Liver (tissue), 9 donors: ENCODE data around the gene NLRP9. TPM values are rescaled to one million over a fixed set of nuclear protein-coding genes. Genes with fewer than 3 reads are reported as not detected.

Experiments
- DNase-seq: peaks from one replicate; pipeline ENCODE4 v3.0.0-alpha.2; 2017; ENCODE audit warnings: low spot score
- H3K27ac ChIP-seq, 2 donors: one replicate each; pipeline ENCODE4 v1.7.0; 2013; ENCODE audit warnings: inconsistent platforms in 2 of 2, low read length in 2 of 2, control low read depth in 1 of 2, low read depth in 1 of 2, mild to moderate bottlenecking in 1 of 2
- H3K27me3 ChIP-seq, 4 donors: one replicate each; pipeline versions ENCODE4 v1.6.1 to v1.7.0; 2013; ENCODE audit warnings: low read length in 3 of 4, inconsistent platforms in 1 of 4, mild to moderate bottlenecking in 1 of 4, moderate library complexity in 1 of 4; ENCODE audit not compliant: control insufficient read depth in 4 of 4, insufficient read depth in 4 of 4
- H3K36me3 ChIP-seq, 4 donors: one replicate each; pipeline versions ENCODE4 v1.6.1 to v1.7.0; 2013; ENCODE audit warnings: low read length in 3 of 4, mild to moderate bottlenecking in 3 of 4, low read depth in 1 of 4, moderate library complexity in 1 of 4; ENCODE audit not compliant: control insufficient read depth in 4 of 4, insufficient read depth in 3 of 4
- H3K4me1 ChIP-seq, 4 donors: one replicate each; pipeline versions ENCODE4 v1.6.1 to v1.7.0; 2013; ENCODE audit warnings: low read length in 3 of 4, mild to moderate bottlenecking in 3 of 4, moderate library complexity in 1 of 4; ENCODE audit not compliant: control insufficient read depth in 4 of 4, insufficient read depth in 4 of 4
- H3K4me3 ChIP-seq, 3 donors: one replicate each; pipeline versions ENCODE4 v1.6.1 to v1.7.0; 2013; ENCODE audit warnings: low read length in 3 of 3, control low read depth in 1 of 3, low read depth in 1 of 3, mild to moderate bottlenecking in 1 of 3
- H3K9ac ChIP-seq, 2 donors: one replicate each; pipeline ENCODE4 v1.7.0; 2013; ENCODE audit warnings: low read length in 2 of 2, mild to moderate bottlenecking in 2 of 2, moderate library complexity in 2 of 2, control low read depth in 1 of 2, low read depth in 1 of 2
- H3K9me3 ChIP-seq, 4 donors: one replicate each; pipeline versions ENCODE4 v1.6.1 to v1.7.0; 2013; ENCODE audit warnings: low read length in 3 of 4; ENCODE audit not compliant: control insufficient read depth in 4 of 4
- ATF3 ChIP-seq: IDR thresholded peaks from 2 replicates; pipeline ENCODE4 v1.6.1; 2016; ENCODE audit warnings: antibody characterized with exemption
- CTCF ChIP-seq: fragments of 150-350 bp; IDR thresholded peaks from 2 replicates; pipeline ENCODE4 v1.5.1; 2017; ENCODE audit warnings: improper control_type of control experiment, low read depth, low read length; ENCODE audit not compliant: missing input control
- EGR1 ChIP-seq, 2 donors: IDR thresholded peaks; 2 replicates each; pipeline ENCODE4 v1.6.1; 2016 to 2018; ENCODE audit warnings: antibody characterized with exemption in 2 of 2, low read depth in 2 of 2
- FOXA1 ChIP-seq: IDR thresholded peaks from 2 replicates; pipeline ENCODE4 v1.6.1; 2016; ENCODE audit warnings: antibody characterized with exemption
- FOXA2 ChIP-seq: IDR thresholded peaks from 2 replicates; pipeline ENCODE4 v1.6.1; 2016; ENCODE audit warnings: antibody characterized with exemption
- GABPA ChIP-seq, 2 donors: IDR thresholded peaks in 1 of 2; conservative IDR thresholded peaks in 1 of 2; 2 replicates each; pipeline ENCODE4 v1.6.1; 2016; ENCODE audit warnings: antibody characterized with exemption in 2 of 2, mild to moderate bottlenecking in 1 of 2, moderate library complexity in 1 of 2
- HNF4A ChIP-seq, 2 donors: conservative IDR thresholded peaks; 2 replicates each; pipeline ENCODE4 v1.6.1; 2016; ENCODE audit warnings: antibody characterized with exemption in 2 of 2, mild to moderate bottlenecking in 2 of 2
- HNF4G ChIP-seq: IDR thresholded peaks from 2 replicates; pipeline ENCODE4 v1.6.1; 2016; ENCODE audit warnings: antibody characterized with exemption
- JUND ChIP-seq, 2 donors: IDR thresholded peaks; 2 replicates each; pipeline ENCODE4 v1.6.1; 2016; ENCODE audit warnings: antibody characterized with exemption in 2 of 2
- MAX ChIP-seq: IDR thresholded peaks from 2 replicates; pipeline ENCODE4 v1.6.1; 2016; ENCODE audit warnings: antibody characterized with exemption
- NR2F2 ChIP-seq: IDR thresholded peaks from 2 replicates; pipeline ENCODE4 v1.6.1; 2016; ENCODE audit warnings: antibody characterized with exemption
- RAD21 ChIP-seq, 2 donors: IDR thresholded peaks; 2 replicates each; pipeline ENCODE4 v1.6.1; 2016; ENCODE audit warnings: antibody characterized with exemption in 2 of 2, mild to moderate bottlenecking in 2 of 2
- REST ChIP-seq: IDR thresholded peaks from 2 replicates; pipeline ENCODE4 v1.6.1; 2016; ENCODE audit warnings: antibody characterized with exemption, mild to moderate bottlenecking
- RXRA ChIP-seq, 2 donors: IDR thresholded peaks; 2 replicates each; pipeline ENCODE4 v1.6.1; 2017 to 2018; ENCODE audit warnings: antibody characterized with exemption in 2 of 2, mild to moderate bottlenecking in 1 of 2
- SP1 ChIP-seq: IDR thresholded peaks from 2 replicates; pipeline ENCODE4 v1.6.1; 2018; ENCODE audit warnings: antibody characterized with exemption, mild to moderate bottlenecking
- TAF1 ChIP-seq: conservative IDR thresholded peaks from 2 replicates; pipeline ENCODE4 v1.6.1; 2016; ENCODE audit warnings: antibody characterized with exemption, mild to moderate bottlenecking
- YY1 ChIP-seq: IDR thresholded peaks from 2 replicates; pipeline ENCODE4 v1.6.1; 2016; ENCODE audit warnings: antibody characterized with exemption, mild to moderate bottlenecking
- ZBTB33 ChIP-seq: IDR thresholded peaks from 2 replicates; pipeline ENCODE4 v1.6.1; 2016; ENCODE audit warnings: antibody characterized with exemption
- WGBS: extraction: QIAGEN DNeasy Blood & Tissue Kit; methylation state at CpG from one replicate; pipeline ENCODE4 v1.1.7; 2013; 5-methylcytosine and 5-hydroxymethylcytosine counted together
- polyA plus RNA-seq, 2 donors: library from polyadenylated mRNA; stranded (reverse) in 1 of 2; unstranded in 1 of 2; fragments of 200-250 nt in 1 of 2; fragments of >200 nt in 1 of 2; fragmentation: Nextera tagmentation in 1 of 2; extraction: Ambion mirVana in 1 of 2; gene quantifications; one replicate each; pipeline versions ENCODE4 v1.2.1 to v1.2.3, GENCODE V29; 2013 to 2015
- total RNA-seq, 2 donors: library from RNA; depleted of rRNA; stranded (reverse); fragments of >200 nt; gene quantifications; one replicate each; pipeline ENCODE4 v1.2.3, GENCODE V29; 2014
- donor health status: healthy.
- donor health status: healthy.
- donor health status: healthy.
- donor health status: healthy.
- donor health status: healthy.

NLRP9 gene
- total and polyA plus RNA-seq, 4 donors: not detected

- Histone ChIP-seq H3K36me3 (peaks cover 21 to 83% (median 32%) of the 10 kb centered on the region in 4 donors), H3K27me3 (no peaks in the 10 kb centered on the region), H3K4me1 (no peaks in the 10 kb centered on the region), H3K27ac (no peak overlapping the region), H3K4me3 (no peak overlapping the region), H3K9me3 (no peaks in the 10 kb centered on the region), H3K9ac (no peak overlapping the region)
- TF ChIP-seq FOXA2 (no peak), SP1 (no peak), EGR1 (IDR thresholded peaks at IDR 0.05; ENCODE audit: low read depth in 2 of 2) (no peak), REST (no peak), ATF3 (no peak), JUND (IDR thresholded peaks at IDR 0.05) (no peak), NR2F2 (no peak), YY1 (no peak), FOXA1 (no peak), HNF4A (conservative IDR thresholded peaks at IDR 0.05) (no peak), HNF4G (no peak), RXRA (IDR thresholded peaks at IDR 0.05) (no peak), TAF1 (no peak)
- DNase-seq: no peak
- 95% methylated on average over 37 of the region's 37 CpGs for WGBS
Measured at GRCh38 chr19:55694656-55695491, 43.3 kb downstream of the NLRP9 start.

- Histone ChIP-seq H3K27ac (no peak overlapping the region), H3K9me3 (no peaks in the 10 kb centered on the region), H3K9ac (no peak overlapping the region), H3K36me3 (peaks cover 21 to 85% (median 34%) of the 10 kb centered on the region in 4 donors), H3K4me3 (no peak overlapping the region), H3K4me1 (no peaks in the 10 kb centered on the region), H3K27me3 (no peaks in the 10 kb centered on the region)
- WGBS: 87% methylated on average over 15 of the region's 15 CpGs
- no peak for TF ChIP-seq HNF4G
- no peak for TF ChIP-seq SP1
- no peak for TF ChIP-seq CTCF
- no peak for TF ChIP-seq ZBTB33
- TF ChIP-seq EGR1 (IDR thresholded peaks at IDR 0.05; ENCODE audit: low read depth in 2 of 2): no peak
- TF ChIP-seq TAF1: no peak
- TF ChIP-seq YY1: no peak
- no peak for TF ChIP-seq RXRA (IDR thresholded peaks at IDR 0.05)
- TF ChIP-seq JUND (IDR thresholded peaks at IDR 0.05): no peak
- TF ChIP-seq RAD21 (IDR thresholded peaks at IDR 0.05): no peak
- TF ChIP-seq FOXA1: no peak
- TF ChIP-seq HNF4A (conservative IDR thresholded peaks at IDR 0.05): no peak
- TF ChIP-seq ATF3: no peak
- TF ChIP-seq FOXA2: no peak
- TF ChIP-seq GABPA (IDR thresholded peaks at IDR 0.05 in 1 of 2, conservative IDR thresholded peaks at IDR 0.05 in 1 of 2): no peak
- no peak for TF ChIP-seq MAX
- TF ChIP-seq REST: no peak
- no peak for TF ChIP-seq NR2F2
- DNase-seq: no peak
Measured at GRCh38 chr19:55694241-55694655, 44.0 kb downstream of the NLRP9 start.
